Measurements from ENCODE around the gene C19orf67.

The C19orf67 gene

DNA sequence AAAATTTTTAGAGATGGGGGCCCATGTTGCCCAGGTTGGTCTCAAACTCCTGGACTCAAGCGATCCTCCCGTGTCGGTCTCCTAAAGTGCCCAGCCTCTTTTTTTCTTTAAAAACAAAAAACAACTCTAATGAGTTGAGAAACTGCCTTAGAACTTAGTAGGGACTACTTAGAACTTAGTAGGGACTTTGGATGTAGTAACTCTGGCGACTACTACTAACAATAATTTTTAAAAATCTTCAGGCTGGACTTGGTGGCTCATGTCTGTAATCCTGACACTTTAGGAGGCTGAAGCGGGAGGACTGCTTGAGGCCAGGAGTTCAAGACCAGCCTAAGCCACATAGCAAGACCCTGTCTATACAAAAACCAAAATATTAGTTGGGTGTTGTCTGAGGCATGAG is 515 bp upstream of the C19orf67 start:
- DNase-seq (ENCODE audit: low read depth, low spot score) = no peak

- DNase-seq (ENCODE audit: low read depth, low spot score) = no peak
Measured at GRCh38 chr19:14082675-14082960, 3.0 kb downstream of the C19orf67 start.

DNA sequence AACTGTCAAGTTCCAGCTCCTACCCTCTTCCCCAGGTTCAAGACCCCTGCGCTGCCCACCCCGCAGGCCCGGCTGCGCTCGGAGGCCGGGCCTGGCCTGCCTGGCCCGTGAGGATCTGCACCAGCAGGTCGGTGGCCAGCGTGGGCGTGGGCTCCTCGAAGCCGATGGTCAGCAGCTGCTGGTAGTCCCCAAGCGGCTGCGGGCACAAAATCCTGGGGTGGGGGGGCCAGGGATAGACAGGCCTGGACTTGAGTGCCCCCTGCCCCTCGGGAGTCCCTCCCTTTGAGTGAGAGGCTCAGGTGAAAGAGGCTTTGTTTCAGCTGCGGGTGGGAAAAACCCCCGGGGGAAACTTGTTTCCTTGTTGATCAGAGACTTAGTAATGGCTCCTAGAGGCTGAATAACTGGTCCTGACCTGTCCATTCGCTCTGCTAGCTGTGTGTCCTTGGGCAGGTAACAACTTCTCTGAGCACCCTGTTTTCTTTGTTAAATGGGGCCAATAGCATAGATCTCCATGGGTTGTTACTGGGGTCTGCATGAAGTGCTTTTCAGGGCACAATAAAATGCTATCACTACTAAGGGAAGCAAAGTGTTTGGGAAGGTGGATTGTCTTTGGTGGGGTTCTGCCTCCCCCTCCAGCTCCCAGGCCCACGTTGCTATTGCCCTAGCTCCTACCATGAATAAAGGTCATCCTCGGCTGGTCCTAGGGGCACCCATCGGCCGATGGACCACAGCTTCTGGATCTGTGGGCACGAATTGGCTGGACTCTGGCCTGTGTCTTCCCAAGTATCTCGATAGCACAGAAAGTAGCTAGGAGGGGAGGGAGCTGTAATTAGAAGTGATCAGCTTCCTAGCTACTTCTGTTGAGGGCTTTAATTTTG is 3.5 kb downstream of the C19orf67 start:
- no peak for DNase-seq (ENCODE audit: low read depth, low spot score)

GRCh38 chr19:14080887-14081796 is 4.4 kb downstream of the C19orf67 start:
- DNase-seq (ENCODE audit: low read depth, low spot score) = peak; percentile 99

DNA sequence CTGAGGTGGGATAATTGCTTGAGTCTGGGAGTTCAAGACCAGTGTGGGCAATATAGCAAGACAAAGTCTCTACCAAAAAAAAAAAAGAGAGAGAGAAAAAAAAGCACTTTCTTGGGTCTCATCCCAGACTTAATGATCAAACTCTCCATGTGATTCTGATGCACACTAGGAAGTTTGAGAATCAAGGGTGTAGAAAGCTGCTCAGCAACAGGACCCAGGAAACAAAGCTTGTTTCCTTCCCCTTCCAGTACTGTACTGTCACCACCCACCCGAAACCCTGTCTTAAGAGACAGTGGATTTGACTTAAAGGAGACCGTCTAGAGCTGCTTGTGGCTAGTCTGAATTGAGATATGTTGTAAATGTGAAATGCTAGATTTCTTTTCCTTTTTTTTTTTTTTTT is 7.2 kb downstream of the C19orf67 start:
- no peak for DNase-seq (ENCODE audit: low read depth, low spot score)

DNA sequence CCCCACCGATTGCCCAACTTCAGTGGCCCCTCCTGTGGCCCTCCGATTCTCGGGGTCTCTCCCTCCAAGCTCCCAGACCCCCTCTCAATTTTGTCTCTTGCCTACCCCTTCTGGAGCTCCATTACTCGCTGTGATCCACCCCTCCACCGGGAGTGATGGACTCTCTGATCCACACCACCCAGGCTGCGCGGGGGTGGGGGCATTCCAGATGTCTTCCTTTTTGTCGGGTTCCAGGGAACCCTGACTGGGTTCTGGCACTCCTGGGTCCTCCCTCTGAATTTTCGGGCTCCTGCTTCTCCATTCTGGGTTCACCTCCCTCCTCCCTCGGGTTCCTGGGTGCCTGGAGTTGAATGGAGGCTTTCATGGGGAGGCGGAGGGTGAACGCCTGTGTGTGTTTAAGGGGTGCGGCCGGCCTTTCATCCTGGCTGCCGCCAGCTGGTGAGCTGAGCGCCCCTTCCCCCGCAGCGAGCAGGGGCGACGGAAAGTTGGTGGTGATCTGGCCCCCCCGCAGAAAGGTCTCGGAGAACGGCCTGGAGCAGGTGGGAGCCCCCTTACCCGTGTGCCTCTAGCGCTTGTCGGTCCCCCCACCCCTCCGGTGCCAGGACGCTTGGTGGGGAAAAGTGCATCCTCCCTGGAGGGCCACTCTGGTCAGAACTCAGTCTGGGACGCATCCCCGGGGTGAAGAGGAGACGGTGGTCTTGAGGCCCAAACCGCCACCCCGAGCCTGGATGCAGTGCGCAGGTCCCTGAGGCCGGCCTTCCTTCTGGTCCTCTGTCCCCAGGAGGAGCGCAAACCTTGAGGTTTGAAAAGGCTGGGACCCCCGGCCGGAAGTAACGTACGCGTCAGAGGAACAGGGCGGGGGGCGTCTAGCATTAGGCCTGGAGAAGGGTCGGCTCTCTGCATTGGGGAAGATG is 11.4 kb downstream of the C19orf67 start:
- DNase-seq (ENCODE audit: low read depth, low spot score) = no peak

DNA sequence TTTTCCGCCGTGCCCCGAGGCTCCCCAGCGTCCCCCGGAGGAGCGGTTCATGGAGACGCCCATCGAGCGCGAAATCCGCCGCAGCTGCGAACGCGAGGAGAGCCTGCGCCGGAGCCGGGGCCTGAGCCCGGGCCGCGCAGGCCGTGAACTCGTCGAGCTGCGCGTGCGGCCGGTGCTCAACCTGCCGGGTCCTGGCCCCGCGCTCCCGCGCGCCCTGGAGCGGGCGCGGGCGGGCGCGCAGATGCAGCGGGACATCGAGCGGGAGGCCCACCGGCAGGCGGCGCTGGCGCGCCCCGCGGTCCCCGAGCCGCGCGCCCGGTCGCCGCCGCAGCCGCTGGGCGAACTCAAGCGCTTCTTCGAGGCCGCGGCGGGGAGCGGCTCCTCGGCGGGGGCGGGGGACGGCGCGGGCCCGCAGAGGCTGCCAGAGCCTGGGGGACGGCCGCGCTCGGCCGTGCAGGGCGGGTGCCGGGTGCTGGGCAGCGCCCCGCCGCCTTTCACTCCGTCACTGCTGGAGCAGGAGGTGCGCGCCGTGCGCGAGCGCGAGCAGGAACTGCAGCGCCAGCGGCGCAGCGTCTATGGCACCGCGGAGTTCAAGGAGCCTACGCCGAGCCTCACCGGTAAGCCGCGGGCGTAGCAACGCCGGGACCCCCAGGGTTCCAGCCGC is 12.2 kb downstream of the C19orf67 start:
- DNase-seq (ENCODE audit: low read depth, low spot score) = no peak

GRCh38 chr19:14072535-14073260 is 12.9 kb downstream of the C19orf67 start, which contains the start of gene MISP3:
TSS of gene MISP3 (plus strand) at chr19:14072786. CDS start at chr19:14073310, 524 bp downstream.
- no peak for DNase-seq (ENCODE audit: low read depth, low spot score)

GRCh38 chr19:14070268-14071050 is 15.1 kb downstream of the C19orf67 start:
- no peak for DNase-seq (ENCODE audit: low read depth, low spot score)

DNA sequence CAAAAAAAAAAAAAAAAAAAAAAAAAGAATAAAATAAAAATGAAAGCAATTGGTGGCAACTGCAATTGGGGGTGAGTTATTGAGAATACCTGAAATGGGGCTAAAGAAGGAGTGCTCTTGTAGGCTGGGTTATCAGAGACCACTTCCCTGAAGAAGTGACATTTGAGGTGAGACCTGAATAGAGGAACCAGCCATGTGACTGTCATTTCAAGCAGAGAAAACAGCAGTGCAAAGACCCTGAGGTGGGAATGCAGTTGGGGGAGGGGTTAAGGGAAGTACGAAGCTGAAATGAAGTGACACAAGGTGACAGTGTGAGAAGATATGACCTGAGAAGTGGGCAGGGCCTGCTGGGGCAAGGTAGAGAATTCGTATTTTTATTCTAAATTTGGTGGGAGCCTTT is 19.4 kb downstream of the C19orf67 start:
- no peak for DNase-seq (ENCODE audit: low read depth, low spot score)

DNA sequence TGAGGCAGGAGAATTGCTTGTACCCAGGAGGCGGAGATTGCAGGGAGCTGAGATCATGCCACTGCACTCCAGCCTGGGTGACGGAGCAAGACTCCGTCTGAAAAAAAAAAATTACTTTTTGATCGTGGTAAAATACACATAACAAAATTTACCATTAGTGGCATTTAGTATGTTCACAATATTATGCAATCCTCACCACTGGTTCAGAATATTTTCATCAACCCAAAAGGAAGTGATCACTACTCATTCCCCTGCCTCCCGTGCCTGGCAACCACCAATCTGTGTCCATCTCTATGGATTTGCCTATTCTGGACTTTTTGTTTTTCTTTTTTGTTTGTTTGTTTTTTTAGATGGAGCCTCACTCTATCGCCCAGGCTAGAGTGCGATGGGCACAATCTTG is 22.5 kb downstream of the C19orf67 start:
- DNase-seq (ENCODE audit: low read depth, low spot score) = no peak

GRCh38 chr19:14062558-14062855 is 23.1 kb downstream of the C19orf67 start:
- DNase-seq (ENCODE audit: low read depth, low spot score) = no peak

- no peak for DNase-seq (ENCODE audit: low read depth, low spot score)
Measured at GRCh38 chr19:14061751-14062557, 23.6 kb downstream of the C19orf67 start, which contains the start of gene PALM3. TSS of gene PALM3 (minus strand) at chr19:14062076. CDS start at chr19:14061980, 96 bp downstream.

DNA sequence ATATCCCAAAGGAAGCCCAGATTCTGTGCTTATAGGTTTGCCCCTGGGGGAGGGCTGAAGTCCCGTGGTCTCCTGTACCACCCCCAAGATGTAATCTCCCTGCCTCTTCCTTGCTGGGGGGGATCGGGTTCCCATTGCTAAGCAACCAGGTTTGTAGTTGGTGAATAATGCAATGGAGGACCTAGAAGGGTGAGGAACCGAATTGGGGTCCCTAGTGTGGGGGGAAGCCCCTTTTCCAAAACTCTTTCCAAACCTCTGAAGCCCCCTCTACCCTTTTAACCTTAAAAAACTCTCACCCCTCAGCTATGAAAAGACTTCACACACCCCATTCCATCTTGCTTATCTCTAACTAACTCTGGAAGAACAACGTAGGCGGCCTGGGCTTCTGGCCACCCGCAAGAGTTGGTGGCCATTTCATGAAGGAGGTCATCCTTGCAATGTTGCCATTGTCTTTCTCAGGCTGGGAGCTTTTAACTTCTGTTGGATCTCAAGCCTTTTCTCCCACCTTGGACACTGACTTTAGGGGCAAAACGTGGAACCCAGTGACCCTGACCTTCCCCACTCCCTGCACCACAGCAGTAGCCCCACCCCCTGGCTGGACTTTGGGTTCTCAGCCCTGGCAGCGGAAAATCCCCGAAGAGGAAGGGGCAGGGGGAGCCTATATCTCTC is 24.4 kb downstream of the C19orf67 start:
- no peak for DNase-seq (ENCODE audit: low read depth, low spot score)

- no peak for DNase-seq (ENCODE audit: low read depth, low spot score)
Measured at GRCh38 chr19:14059652-14060155, 25.9 kb downstream of the C19orf67 start.

DNA sequence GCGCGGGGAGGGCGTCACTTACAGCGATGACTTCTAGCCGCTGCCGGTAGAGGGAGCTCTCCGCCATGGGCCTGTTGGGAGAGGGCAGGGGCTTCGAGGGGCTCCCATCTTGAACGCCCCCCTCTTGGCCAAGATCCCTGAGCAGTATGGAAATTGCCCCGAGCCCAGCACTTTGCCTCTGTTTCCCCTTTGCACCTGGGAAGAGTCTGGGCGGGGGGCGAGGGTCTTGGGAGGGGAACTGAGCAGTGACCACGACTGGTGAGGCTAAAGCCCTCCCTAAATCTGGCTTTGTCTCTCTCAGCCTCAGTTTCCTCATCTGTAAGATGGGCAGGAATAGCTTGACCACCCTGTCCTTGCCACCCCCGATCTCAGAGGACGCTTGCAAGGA is 26.5 kb downstream of the C19orf67 start:
- no peak for DNase-seq (ENCODE audit: low read depth, low spot score)

- no peak for DNase-seq (ENCODE audit: low read depth, low spot score)
Measured at GRCh38 chr19:14058182-14059092, 27.1 kb downstream of the C19orf67 start.

All from iPS DF 19.7 (cell line).